Stimulated activated CD4-positive, alpha-beta T cell treated with anti-CD3 and anti-CD28 coated beads, Interleukin-15, amount 100 ng/mL, for 48 hours (primary cell): Measurements from ENCODE around the gene PPP1CA.

Source experiments
- DNase-seq, 2 donors: peaks; one replicate each; pipeline ENCODE4 v3.0.0-alpha.2; 2020; ENCODE audit warnings: low read depth in 2 of 2

PPP1CA gene

DNA sequence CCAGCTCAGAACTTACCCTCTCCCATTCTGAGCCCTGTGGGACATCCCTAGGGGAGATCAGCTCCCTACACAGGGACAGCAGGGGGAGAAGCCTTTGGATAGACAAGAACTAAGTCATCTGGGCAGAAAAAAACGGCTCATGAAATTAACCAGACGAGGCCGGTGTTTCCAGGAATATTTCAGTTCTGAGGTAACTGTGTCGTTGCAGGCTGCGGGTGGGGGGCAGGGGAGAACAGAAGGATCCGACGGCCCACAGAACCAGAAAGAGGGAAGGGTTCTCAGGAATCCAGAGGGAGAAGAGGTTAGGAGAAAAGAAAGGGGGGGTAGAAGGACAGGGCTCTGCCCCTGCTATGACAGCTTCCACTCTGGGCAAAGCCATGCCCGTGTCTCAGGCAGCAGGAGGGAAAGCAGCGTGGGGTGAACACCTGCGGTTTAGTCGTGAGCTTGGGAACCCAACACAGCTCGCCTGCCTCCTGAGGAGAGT is 31.8 kb downstream of the PPP1CA start:
- DNase-seq: no peak

DNA sequence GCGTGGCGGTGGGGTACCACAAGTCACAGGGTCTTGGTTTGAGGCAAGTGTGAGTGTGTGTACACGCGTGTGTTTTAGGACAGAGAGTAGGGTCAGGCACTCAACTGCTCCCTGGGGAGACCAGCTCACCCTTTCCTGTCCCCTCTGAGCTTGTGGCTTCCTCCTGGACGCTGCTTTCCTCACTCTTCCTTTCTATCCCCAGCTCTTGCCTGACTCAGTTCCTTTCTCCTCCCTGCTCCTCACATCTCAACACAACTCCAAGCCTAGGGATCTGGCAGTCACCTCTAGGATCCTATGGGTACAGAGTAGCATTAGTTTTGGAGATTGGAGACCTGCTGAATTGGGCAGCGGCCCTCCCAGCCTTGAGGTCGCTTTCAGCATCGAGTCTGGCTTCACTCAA is 32.4 kb downstream of the PPP1CA start:
- no peak for DNase-seq

DNA sequence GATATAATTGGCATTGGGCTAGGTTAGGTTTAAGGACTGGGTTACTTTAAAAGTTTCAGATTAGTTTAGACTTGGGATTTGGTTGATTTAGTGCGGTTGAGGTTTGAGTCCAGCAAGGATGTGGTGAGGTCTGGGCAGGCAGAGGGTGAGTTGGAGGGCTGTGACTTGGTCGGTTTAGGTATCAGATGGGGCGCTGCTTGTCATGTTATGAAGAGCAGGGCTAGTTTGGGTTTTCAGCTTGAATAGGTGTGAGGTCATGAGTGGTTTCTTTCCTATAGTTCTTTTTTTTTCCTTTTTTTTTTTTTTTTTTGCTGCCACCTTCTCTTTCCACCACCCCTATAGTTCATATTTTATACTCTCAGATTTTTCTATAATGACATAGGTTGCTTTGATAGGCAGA is 33.0 kb downstream of the PPP1CA start:
- DNase-seq: no peak

DNA sequence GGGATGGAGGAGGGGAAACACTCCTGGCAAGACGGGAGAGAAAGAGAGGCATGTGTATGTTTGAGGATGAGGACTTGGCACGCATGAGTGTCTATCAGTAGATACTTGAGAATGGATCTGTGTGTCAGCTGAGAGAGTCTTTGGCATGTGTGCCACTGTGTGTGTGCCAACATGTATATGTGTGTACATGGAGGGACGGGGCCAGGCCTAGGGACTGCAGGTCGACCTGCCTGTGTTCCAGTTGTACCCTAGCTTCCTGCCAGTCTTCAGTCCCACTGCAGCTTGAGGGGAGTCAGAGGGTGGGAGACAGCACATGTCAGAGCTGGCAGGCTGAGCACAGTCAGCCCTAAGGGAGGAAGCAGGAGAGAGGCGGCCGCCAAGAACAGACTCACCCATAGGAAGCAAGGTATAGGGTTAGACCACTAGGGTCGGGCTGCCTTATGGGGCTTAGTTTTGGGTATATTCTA is 33.9 kb downstream of the PPP1CA start:
- DNase-seq: no peak

DNA sequence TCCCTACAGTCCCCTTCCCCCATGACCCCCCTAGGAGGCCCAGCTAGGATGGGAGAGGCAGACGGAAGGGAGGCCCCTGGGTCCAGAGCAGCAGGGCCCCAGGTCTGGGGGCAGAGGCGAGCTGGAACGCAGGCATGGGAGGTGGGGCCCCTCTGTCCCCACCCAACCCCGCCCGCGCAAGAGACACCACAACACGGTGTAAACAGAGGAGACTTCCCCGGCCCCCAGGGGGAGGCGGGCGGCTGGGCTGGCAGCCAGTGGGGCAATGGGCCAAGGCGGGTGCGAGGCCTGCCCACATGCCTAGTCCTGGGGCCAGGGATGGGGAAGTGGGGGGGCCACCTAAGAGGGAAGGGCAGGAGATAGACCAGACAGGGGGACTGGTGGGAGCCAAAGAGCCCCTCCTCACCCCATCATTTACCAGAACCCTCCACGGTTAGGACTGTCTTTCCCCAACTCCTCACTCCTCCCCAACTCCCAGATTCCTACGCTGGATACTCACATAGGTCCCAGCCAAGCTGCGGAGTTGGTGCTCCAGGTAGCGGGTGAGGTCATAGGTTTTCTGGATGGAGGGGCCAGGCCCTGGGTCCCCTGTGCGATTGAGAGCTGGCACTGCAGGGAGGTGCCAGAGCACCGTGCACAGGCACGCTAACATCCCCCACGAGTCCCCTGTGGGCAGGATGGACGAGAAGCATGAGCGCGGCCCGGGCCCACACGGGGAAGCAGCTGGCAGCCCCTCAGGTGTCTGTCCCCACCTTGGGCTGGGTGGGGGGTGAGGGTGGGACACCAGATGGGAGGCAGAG is 34.5 kb downstream of the PPP1CA start:
- DNase-seq: no peak

DNA sequence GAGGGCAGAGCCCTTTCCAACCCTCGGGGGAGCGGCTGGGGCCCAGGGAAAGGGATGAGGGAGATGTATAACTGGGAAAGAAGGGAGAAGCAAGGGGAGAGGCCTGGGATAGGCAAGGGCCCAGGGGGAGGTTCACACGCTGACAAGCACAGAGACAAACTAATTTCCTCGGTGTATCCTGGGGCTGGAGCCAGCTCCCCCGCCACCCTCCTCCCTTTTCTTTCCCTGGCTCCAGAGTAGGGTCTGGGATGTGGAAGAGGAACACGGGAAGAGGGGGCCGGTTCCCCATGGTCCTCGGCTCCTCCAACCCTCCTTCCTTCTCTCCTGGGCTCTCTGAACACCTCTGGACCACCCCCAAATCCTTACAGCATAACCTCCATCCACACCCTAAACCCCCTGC is 35.1 kb downstream of the PPP1CA start:
- DNase-seq: no peak

DNA sequence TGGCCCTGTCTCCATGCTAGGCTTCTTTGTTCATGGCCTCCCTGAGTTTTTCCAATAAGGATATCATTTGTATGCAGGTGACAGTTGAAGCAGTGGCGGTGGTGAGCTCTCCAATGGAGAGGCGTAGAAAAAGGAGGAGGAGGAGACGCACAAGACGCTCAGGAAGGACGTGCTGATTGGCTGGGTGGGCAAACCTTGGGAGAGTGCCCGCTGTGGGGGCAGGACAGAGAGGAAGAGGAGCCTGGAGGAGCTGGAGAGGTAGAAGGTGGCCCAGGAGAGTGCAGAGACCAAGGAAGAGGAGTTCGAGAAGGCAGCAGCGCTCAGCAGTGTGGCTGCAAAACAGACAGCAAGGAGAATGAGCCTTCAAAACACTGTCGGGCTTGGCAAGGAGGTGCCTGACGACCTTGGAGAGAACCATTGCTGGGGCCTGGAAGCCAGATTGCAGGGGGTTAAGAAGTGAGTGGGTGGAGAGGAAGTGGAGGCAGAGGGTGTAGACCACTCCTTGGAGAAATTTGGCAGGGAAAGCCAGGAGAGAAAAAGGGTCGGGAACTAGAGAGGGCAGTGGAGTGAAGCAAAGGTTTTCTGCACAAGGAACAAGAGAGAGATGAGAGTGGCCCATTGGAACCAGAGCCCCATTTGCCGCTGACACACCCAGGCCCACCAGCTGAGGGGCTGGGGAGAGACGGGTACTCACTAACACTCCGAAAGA is 35.8 kb downstream of the PPP1CA start:
- no peak for DNase-seq

DNA sequence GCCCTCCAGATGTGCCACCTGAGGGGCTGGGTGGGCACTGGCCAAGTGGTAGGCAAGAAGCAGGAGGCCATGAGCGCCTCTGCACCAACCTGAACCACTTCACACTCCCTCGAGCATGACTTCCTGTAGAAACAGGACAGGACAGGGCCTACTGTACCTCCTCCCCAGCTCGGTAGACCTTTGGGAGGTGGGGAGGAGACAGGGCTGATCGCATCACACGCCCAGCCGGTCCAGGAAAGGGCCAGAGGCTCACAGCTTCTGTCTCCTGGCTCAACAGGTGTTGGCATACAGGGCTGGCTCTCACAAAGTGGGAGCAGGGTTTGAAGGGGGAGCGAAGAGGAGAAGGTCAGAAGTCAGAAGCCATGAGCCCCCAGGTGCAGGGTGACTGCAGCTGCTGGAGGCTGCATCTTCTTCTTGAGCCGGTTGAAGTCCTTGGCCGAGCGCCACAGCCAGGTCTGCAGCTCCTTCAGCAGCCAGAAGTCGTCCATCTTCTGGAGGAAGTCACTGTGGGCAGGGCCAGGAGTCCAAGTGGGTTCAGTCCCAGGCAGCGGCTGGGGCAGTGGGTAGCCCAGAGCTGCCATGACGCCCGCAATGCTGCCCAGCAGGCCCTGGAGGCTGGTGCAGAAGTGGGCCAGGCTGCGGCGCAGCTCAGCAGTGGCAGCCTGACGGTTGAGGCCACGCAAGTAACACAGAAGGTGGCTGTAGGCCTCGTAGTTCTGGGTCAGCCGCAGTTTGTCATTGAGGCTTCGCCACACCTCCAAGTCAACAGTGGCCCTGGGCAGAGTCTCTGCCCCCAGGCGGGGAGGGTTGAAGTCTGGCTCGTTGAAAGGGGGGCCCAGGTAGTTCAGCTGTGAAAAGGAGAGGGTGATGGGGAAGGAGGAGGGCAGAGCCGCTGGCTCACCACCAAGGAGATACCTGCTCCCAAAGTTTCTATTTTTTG is 36.6 kb downstream of the PPP1CA start:
- no peak for DNase-seq

DNA sequence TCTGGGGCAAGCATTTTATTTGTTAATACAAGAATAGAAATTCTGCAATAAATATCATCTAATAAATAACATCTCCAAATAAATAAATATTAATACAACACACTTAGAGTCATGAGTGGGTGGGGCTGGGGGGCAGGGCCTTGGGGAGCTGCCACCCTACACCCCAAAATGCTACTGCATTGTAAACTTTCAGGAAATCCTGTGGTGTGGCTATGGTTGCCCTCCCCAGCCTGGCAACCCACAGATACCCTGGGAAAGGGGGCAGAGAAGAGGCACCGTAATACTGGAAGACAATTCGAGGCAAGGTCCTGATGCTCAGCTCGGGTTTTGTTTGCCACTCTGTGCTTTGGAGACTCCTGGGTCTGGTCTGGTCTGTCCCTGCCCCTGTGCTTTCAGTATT is 37.5 kb downstream of the PPP1CA start:
- DNase-seq: no peak

DNA sequence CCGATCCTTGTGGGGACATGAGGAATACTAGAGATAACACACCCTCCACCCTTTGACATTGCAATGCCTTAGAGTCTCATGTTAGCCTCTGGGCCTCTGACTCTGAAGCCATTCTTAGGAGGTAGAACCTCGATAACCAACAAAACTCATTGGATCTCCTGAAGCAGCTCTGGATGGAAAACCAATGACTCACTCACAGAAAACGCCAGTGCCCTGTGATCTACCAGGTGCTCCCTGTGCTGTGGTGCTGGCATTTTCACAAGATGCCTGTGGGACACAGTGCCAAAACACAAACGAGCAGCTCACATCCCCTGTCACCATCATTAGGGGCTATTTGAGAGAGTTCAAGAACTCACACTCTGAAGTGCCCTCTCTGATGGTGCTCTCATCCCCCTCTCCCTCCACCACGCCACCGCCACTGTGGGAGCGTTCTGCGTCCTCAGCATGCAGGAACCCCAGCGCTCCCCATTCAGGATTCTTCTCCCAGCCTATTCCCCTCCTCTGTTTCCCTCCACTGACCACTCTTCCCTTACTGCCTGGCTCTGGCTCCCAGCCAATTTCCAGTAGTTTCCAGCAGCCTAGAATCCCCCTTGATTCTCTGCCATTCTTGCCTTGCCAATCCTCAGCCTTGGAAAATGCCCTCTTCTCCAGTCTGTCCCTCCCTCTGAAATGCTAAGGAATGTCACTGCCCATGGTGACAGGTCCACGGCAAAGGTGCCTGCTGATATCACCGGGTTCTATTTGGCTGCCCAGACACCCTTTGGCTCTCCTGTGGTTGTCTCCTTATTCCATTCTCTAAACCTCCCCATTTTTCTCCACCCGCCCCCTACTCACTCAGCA is 43.6 kb downstream of the PPP1CA start:
- no peak for DNase-seq

DNA sequence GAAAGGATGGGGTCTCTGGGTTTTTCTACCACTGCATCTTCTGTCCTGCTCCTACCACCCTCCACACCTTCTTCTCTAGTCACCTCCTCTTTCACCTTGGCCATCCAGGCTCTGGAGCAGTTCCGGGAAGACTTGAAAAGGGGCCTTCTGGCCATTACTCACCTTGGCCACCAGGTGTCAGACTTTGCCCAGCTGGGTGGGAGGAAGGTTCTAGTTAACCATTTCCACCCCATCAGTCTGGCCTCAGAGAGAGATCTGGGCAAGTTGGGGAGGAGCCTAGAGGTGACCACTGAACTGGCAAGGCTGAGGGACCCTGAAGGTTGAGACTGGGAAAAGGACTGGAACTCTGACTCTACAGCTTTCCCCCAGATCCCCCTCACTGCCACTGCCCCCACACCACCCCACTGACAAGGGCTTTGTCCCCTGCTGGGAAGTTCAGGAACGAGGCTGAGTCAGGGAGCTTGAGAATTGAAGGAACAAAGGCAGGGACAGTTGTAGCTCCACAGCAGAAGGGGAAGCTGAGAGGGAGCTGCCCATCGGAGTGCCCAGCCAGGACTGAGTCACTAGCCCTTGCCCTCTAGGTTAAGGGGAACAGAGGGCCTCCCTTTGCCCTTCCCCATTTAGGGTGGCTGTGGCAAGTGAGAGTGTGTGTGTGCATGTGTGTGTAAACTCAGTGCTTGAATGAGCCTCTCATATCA is 44.6 kb downstream of the PPP1CA start:
- peak; percentile 41 to 48 for DNase-seq

DNA sequence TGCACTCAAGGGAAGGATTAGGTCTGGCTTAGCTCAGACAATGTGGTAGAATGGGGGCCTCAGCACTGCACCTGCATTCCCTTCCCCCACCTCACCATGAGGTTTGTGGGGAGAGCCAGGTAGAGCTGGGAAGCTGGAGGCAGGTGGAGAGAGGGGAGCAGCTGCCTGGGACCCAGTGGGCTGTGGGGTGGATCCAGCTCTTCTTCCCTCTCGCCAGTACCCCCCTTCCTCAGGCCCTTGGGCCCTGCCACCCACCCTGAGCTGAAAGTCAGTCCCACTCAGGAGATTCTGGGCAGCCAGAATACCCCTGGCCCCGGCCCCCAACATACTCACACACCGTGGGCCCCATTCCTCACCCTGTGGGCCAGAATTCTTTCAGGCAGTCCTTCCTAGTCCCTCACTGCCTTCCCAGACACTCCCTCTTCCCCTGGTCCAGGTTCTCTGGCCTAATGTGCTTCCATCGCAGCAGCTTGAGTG is 45.2 kb downstream of the PPP1CA start:
- no peak for DNase-seq

DNA sequence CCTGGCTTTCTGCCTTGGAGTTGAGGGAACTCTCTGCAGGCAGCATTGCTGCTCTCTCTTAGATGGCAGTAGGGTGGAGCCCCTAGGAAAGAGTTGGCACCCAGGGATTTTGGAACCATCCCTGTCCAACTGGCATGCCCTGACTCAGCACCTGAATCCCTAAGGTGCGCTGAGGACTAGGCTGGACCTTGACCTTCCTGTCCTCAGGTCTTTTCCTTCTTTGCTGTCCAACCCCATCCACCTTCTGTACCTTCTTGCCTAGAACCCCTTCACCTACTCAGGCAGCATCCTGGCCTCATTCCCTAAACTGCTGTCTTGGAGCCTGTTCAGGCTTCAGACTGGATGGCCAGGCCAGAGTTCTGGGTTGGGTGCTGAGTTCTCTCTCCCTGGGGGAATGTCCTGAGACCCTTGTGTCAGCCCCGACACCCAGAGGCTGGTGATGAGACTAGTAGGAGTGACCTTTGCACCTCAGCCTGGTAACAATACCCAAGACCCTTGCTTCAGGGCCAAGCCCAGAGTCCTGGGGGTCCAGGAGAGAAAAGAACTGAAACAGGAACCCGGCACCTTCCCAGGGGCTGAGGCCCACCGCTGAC is 45.8 kb downstream of the PPP1CA start:
- DNase-seq: no peak

DNA sequence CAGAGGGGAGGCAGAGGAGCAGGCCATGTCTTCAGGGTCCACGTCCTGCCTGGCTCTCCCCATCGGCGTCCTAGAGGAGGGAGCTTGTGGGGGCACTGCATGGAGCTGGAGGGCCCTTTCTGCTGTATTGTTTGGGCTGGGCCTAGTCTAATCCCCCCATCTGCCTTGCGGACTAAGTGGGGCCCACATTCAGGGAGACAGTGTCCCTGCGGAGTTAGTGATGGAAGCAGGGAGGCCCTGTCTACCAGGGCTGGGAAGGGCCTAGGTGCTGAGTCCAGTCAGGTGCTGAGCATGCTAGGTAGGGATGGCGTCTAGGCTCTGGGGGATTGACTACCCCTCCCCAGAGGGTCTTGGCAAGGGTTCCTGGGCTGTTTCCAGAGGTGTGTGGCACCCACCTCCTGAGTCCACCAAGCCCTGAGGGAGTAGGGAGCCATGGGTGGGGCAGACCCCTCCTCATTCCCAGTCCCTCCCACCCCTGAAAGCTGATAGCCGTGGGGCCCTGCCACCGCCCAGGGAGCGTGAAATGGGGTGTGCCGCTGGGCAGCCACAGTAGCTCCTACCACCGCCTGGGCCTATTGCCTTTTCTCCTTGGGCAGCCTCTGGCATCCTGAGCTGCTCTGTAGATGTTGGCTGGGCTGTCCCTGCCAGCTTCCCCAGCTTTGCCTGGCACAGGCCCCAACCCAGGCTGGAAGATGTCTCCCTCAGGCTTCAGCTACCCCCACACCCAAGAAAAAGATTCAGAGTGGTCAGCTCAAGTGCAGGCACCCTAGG is 46.5 kb downstream of the PPP1CA start:
- DNase-seq: no peak

DNA sequence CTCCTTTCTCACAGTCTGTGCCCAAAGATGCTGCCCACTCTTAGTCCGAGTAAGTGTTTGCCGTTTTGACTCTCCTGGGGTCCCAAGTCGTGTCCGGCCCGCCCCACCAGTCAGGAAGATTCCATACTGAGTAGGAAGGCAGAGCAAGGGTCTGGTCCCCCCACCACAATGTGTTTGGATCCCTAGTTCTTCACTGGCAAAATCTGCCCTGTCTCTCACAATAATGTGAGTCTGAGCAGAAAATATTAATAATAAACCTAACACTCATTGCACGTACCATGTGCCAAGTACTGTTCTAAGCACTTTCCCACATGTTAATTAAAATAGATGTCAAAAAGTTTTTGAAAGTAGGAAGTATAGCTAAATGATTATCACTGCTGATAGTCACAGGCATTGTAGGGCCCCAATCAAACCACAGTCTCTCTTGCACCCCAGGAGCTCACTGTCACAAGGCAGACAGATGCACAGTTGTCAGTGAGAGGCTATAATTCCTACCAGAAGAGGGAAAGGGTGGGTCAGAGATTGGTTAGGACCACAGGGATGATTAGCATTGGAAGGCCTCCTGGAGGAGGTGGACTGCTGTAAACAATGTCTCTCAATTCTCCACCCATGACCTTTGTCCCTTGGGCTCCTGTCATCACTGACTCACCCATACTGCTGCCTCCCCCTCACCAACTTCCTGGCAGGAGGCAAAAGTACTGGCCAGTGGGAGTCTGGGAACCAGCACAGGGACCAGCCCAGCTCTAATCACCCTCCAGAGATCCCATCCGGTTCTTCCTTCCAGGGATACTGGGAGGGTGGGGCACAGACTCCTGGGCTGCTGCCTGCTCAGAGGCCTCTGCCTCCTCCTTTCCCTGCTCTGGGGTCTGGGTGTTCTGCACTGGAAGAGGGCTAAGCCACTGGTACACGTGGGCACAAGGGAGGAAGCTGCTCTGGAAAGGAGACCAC is 47.3 kb downstream of the PPP1CA start:
- DNase-seq: no peak

DNA sequence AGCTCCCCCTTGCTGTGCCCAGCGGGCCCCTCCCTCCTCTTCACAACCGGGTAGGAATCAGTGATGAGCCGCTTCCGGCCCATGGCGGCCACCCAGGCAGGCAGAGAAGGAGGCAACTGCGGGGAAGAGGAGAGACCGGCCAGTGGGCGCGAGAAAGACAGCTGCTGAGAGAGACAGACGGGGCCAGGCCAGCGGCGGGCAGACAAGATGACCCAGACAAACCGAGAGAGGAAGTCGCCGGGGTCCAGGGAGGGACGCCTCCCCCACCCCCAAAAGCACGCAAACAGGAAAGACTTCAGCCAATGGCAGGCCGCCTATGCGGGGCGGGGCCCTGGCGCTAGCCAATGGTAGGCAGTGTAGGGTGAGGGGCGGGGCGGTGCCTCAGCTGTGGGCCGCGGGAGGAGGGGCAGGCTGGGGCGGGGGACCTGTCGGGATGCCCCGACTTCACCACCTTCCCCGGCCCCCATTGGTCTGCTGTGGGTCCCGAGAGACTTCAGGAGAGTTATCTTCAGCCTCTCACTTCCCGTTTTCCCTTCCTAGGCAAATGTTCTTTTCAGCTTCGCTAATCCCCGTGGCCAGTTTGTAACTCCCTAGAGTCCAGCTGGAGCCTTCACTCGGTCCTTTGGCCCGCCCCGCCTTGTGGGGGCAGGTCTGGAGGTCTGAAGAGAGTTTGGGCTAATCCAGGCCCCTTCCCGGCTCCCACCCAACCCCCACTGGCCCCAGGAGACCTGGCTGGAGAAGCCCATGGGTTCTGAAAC is 48.2 kb downstream of the PPP1CA start, which contains the start of gene POLD4:
Gene POLD4 (minus strand): TSS at position 230 of the 758 bp plus-strand sequence. CDS start 147 bp downstream, at position 83.
- peak; percentile 89 to 96 for DNase-seq
